ENCODE data around the gene SLC2A3.

The SLC2A3 gene

DNA sequence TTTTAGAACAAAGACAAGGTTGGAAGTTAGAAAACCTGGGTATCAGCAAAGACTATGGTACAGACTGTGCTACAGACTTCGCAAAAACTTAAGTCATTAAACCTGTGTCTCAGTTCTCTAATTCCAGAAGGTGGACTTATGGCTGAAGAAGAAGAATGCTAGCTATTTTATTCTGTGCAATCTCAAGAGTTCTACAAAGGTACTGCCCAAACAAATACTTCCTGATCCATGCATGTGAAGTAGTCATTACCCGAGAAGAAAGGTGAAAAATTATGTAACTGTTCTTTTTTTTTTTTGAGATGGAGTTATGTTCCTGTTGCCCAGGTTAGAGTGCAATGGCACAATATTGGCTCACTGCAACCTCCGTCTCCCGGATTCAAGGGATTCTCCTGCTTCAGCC, 45.5 kb upstream of the SLC2A3 start:
- TF ChIP-seq POU6F1 (CRISPR knock-in tag; IDR thresholded peaks at IDR 0.05; ENCODE audit: borderline replicate concordance, low read depth) (no peak), ZFP3 (CRISPR knock-in tag; IDR thresholded peaks at IDR 0.05) (no peak), RARB (CRISPR knock-in tag; IDR thresholded peaks at IDR 0.05) (no peak), TOX (CRISPR knock-in tag; IDR thresholded peaks at IDR 0.05; ENCODE audit: borderline replicate concordance) (no peak), ZNF70 (CRISPR knock-in tag; IDR thresholded peaks at IDR 0.05) (no peak), OSR1 (CRISPR knock-in tag; IDR thresholded peaks at IDR 0.05) (no peak), ISL1 (CRISPR knock-in tag; IDR thresholded peaks at IDR 0.05) (no peak), ZFP30 (CRISPR knock-in tag; IDR thresholded peaks at IDR 0.05) (no peak), ARNTL (CRISPR knock-in tag; IDR thresholded peaks at IDR 0.05; ENCODE audit: borderline replicate concordance, low read depth) (no peak), CSDC2 (CRISPR knock-in tag; IDR thresholded peaks at IDR 0.05) (no peak), BACH2 (CRISPR knock-in tag; IDR thresholded peaks at IDR 0.05; ENCODE audit: borderline replicate concordance) (no peak), SNAI2 (CRISPR knock-in tag; IDR thresholded peaks at IDR 0.05) (no peak), TCF4 (CRISPR knock-in tag; IDR thresholded peaks at IDR 0.05; ENCODE audit: borderline replicate concordance) (no peak), ESRRG (CRISPR knock-in tag; IDR thresholded peaks at IDR 0.05) (no peak)
- TF ChIP-seq, protein P1, sequence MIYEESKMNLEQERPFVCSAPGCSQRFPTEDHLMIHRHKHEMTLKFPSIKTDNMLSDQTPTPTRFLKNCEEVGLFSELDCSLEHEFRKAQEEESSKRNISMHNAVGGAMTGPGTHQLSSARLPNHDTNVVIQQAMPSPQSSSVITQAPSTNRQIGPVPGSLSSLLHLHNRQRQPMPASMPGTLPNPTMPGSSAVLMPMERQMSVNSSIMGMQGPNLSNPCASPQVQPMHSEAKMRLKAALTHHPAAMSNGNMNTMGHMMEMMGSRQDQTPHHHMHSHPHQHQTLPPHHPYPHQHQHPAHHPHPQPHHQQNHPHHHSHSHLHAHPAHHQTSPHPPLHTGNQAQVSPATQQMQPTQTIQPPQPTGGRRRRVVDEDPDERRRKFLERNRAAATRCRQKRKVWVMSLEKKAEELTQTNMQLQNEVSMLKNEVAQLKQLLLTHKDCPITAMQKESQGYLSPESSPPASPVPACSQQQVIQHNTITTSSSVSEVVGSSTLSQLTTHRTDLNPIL (CRISPR knock-in tag; IDR thresholded peaks at IDR 0.05; ENCODE audit: low read depth), result no peak
- TF ChIP-seq, protein P2, sequence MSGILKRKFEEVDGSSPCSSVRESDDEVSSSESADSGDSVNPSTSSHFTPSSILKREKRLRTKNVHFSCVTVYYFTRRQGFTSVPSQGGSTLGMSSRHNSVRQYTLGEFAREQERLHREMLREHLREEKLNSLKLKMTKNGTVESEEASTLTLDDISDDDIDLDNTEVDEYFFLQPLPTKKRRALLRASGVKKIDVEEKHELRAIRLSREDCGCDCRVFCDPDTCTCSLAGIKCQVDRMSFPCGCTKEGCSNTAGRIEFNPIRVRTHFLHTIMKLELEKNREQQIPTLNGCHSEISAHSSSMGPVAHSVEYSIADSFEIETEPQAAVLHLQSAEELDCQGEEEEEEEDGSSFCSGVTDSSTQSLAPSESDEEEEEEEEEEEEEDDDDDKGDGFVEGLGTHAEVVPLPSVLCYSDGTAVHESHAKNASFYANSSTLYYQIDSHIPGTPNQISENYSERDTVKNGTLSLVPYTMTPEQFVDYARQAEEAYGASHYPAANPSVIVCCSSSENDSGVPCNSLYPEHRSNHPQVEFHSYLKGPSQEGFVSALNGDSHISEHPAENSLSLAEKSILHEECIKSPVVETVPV (CRISPR knock-in tag; IDR thresholded peaks at IDR 0.05), result no peak
- ATAC-seq, result no peak

- ATAC-seq, result peak; percentile 68
Observed at GRCh38 chr12:7977351-7978124, 41.6 kb upstream of the SLC2A3 start.

DNA sequence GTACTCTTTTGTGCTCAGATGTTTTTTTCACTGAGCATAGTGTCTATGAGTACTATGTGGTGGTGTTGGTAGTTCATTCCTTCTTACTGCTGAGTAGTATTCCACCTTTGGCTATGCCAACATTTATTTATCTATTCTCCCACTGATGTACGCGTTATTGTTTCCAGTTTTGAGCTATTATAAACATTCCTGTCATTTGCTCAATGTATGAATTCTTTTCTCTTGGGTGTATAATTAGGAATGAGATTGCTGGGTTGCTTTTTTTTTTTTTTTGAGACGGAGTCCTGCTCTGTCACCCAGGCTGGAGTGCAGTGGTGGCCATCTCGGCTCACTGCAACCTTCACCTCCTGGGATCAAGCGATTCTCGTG, 37.5 kb upstream of the SLC2A3 start:
- TF ChIP-seq, protein P1 (CRISPR knock-in tag; IDR thresholded peaks at IDR 0.05; ENCODE audit: low read depth), result no peak
- TF ChIP-seq ZFP30 (CRISPR knock-in tag; IDR thresholded peaks at IDR 0.05), result no peak
- no peak for ATAC-seq

- ATAC-seq, result no peak
- TF ChIP-seq SNAI2 (CRISPR knock-in tag; IDR thresholded peaks at IDR 0.05) (no peak), OSR1 (CRISPR knock-in tag; IDR thresholded peaks at IDR 0.05) (no peak), ZNF8 (CRISPR knock-in tag; IDR thresholded peaks at IDR 0.05) (no peak), RARB (CRISPR knock-in tag; IDR thresholded peaks at IDR 0.05) (no peak), ARNTL (CRISPR knock-in tag; IDR thresholded peaks at IDR 0.05; ENCODE audit: borderline replicate concordance, low read depth) (no peak), PPARA (CRISPR knock-in tag; IDR thresholded peaks at IDR 0.05; ENCODE audit: borderline replicate concordance) (no peak), ZNF565 (CRISPR knock-in tag; conservative IDR thresholded peaks at IDR 0.05; ENCODE audit: low read depth) (no peak), BACH2 (CRISPR knock-in tag; IDR thresholded peaks at IDR 0.05; ENCODE audit: borderline replicate concordance) (no peak), TOX (CRISPR knock-in tag; IDR thresholded peaks at IDR 0.05; ENCODE audit: borderline replicate concordance) (no peak), CSDC2 (CRISPR knock-in tag; IDR thresholded peaks at IDR 0.05) (no peak), ESRRG (CRISPR knock-in tag; IDR thresholded peaks at IDR 0.05) (no peak), ISL1 (CRISPR knock-in tag; IDR thresholded peaks at IDR 0.05) (no peak)
- TF ChIP-seq, protein P3, sequence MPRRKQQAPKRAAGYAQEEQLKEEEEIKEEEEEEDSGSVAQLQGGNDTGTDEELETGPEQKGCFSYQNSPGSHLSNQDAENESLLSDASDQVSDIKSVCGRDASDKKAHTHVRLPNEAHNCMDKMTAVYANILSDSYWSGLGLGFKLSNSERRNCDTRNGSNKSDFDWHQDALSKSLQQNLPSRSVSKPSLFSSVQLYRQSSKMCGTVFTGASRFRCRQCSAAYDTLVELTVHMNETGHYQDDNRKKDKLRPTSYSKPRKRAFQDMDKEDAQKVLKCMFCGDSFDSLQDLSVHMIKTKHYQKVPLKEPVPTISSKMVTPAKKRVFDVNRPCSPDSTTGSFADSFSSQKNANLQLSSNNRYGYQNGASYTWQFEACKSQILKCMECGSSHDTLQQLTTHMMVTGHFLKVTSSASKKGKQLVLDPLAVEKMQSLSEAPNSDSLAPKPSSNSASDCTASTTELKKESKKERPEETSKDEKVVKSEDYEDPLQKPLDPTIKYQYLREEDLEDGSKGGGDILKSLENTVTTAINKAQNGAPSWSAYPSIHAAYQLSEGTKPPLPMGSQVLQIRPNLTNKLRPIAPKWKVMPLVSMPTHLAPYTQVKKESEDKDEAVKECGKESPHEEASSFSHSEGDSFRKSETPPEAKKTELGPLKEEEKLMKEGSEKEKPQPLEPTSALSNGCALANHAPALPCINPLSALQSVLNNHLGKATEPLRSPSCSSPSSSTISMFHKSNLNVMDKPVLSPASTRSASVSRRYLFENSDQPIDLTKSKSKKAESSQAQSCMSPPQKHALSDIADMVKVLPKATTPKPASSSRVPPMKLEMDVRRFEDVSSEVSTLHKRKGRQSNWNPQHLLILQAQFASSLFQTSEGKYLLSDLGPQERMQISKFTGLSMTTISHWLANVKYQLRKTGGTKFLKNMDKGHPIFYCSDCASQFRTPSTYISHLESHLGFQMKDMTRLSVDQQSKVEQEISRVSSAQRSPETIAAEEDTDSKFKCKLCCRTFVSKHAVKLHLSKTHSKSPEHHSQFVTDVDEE (CRISPR knock-in tag; IDR thresholded peaks at IDR 0.05), result no peak
- TF ChIP-seq, protein P1 (CRISPR knock-in tag; IDR thresholded peaks at IDR 0.05; ENCODE audit: low read depth), result no peak
- TF ChIP-seq, protein P4, sequence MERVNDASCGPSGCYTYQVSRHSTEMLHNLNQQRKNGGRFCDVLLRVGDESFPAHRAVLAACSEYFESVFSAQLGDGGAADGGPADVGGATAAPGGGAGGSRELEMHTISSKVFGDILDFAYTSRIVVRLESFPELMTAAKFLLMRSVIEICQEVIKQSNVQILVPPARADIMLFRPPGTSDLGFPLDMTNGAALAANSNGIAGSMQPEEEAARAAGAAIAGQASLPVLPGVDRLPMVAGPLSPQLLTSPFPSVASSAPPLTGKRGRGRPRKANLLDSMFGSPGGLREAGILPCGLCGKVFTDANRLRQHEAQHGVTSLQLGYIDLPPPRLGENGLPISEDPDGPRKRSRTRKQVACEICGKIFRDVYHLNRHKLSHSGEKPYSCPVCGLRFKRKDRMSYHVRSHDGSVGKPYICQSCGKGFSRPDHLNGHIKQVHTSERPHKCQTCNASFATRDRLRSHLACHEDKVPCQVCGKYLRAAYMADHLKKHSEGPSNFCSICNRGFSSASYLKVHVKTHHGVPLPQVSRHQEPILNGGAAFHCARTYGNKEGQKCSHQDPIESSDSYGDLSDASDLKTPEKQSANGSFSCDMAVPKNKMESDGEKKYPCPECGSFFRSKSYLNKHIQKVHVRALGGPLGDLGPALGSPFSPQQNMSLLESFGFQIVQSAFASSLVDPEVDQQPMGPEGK (CRISPR knock-in tag; IDR thresholded peaks at IDR 0.05; ENCODE audit: borderline replicate concordance), result no peak
Observed at GRCh38 chr12:7972734-7973456, 36.9 kb upstream of the SLC2A3 start.

All from SK-N-SH treated with all-trans-retinoic acid at 6 μM for 48 hours (cell line).